ENCODE results near the gene LMF1.

GRCh38 chr16:937723-938122, 33.1 kb downstream of the LMF1 start:
- no peak for TF ChIP-seq CTCF (IDR thresholded peaks at IDR 0.05)
- TF ChIP-seq POLR2A (IDR thresholded peaks at IDR 0.05) = no peak
